ENCODE data around the gene CDC73.

The CDC73 gene

DNA sequence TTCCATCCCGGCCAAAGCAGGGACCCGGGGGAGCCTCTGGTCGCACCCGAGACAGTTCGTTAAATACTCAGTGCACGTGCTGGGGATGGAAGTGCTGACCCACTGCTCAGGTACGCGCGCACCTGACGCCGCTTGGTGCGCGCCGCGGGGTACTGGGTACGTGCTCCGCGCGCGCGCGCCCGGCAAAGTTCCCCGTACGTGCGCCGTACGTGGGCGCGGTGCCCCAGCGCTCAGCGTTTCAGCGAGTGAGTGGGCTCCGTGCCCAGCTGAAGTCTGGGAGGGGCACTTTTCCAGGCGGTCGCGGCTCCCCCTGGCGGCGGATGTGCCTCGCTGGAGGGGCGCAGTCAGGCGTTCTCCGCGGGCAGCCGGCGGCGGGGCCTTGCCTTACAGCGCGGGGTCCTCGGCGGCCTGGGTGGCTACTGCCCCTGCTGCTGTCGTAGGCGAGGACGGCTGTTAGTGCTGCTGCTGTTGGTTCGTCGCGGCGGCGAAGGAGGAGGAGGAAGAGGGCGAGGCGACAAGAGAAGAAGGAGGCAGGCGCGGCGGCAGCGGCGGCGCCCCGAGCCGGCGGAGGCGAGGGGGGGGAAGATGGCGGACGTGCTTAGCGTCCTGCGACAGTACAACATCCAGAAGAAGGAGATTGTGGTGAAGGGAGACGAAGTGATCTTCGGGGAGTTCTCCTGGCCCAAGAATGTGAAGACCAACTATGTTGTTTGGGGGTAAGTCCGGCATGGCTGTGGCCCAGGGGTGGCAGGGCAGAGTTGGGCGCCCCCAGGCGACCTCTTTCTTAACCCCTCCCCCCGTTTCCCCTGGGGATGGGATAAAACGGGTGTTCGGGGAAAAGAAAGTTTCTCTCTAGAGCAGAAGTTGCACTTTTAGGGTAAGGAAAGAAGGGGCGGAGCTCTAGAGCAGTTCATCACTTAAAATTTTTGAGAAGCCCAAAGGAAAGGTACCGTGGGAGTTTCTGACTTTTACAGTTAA lies at the start of gene CDC73:
CDC73 (plus strand) TSS at position 416 of the 978 bp plus-strand sequence; CDS start at position 586, 170 bp downstream.
- peak; percentile 99 for DNase-seq

DNA sequence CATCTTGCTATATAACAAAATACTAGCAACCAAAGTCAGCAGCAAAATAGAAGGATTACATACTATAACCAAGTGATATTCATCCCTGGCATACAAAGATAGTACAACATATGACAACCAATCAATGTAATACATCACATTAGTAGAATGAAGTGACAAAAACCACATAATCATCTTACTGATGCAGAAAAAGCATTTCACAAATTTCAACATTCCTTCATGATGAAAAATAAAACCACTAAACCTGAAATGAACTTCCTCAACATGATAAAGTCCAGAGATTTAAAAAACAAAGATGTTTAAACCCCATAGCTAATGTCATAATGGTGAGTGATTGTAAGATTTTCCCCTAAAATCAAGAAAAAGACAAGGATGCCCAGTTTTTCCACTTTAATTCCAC lies 43.8 kb upstream of the CDC73 start:
- no peak for DNase-seq

DNA sequence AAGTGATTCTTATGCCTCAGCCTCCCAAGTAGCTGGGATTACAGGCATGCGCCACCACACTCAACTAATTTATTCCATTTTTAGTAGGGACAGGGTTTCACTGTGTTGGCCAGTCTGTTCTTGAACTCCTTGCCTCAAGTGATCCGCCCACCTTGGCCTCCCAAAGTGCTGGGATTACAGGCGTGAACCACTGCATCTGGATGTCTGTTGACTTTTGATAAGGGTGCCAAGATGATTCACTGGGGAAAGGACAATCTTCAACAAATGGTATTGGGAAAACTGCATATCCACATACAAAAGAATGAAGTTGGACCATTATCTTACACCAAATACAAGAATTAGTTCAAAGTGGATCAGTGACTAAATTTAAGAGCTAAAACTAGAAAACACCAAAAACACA lies 42.6 kb upstream of the CDC73 start:
- no peak for DNase-seq

DNA sequence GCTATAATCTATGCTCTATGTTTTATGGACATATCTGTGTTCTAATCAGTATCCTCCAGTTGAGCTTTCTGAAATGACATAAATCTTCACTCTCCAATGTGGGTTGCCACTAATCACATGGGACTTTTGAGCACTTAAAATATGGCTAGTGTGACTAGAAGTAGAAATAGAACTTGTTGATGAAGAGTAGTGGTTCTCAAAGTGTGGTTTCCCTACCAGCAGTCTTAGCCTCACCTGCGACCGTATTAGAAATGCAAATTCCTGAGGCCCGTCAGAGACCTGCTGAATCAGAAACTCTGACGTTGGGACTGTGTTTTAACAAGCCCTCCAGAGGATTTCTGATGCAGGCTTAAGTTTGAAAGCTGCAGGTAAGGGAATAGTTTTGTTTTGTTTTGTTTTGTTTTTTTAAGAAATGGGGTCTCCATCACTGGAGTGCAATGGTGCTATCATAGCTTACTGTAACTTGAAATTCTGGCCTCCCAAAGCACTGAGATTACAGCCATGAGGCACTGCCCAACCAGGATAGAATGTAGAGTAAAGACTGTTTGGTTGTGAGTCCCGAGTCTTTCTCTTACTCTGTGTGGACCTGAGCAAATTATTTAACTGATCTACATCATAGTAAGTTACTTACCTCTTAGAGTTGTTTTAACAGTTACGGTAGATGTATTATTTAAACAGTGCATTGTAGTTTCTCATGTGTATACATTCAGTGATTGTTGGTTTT lies 38.3 kb upstream of the CDC73 start:
- no peak for DNase-seq

DNA sequence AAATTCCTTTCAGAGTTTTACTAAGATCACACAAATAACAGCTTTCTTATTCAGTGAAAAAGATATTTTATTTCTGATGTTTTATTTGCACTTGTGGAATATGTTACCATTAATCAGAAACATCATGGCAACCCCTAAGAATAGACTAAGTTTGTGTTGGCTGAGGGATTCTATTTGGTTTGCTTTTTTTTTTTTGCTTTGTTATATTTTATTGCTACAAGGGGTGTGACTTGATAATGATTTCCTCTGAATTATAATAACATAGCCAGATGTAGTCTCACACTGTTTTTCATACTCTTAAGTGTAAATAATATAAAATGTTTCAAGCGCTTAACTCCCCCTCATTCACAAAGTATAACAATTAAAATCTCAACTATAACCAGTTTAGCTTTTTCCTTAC lies 36.6 kb upstream of the CDC73 start:
- no peak for DNase-seq

DNA sequence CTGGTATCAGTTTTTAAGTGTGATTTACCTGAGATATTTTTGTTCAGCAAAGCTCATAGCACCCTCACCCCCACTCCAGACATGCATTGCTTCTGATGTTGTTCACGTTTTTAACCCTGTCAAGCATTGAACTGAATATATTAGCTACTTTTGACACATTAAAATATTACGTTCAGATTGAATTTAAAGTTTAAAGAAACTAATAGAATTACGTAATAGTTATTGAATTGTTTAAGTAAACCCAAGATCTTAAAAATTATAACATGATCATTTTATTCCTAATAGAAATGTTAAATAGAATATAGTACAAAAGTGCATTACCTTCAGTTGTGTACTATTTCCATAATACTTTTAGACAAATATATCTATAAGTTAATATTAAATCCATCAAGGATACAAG lies 35.5 kb upstream of the CDC73 start:
- no peak for DNase-seq

DNA sequence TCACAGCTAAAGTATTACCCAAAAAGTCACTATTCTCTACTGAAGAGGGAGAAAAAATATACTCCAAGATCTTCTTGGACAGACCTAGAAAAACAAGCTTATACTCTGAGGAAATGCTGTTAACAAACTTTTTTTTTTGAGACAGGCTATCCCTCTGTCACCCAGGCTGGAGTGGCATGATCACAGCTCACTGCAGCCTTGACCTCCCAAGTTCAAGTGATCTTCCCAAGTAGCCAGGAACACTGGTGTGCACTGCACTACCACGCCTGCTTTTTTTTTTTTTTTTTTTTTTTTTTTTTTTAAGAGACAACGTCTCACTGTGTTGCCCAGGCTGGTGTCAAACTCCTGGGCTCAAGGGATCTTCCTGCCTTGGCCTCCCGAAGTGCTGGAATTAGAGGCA lies 33.9 kb upstream of the CDC73 start:
- no peak for DNase-seq

DNA sequence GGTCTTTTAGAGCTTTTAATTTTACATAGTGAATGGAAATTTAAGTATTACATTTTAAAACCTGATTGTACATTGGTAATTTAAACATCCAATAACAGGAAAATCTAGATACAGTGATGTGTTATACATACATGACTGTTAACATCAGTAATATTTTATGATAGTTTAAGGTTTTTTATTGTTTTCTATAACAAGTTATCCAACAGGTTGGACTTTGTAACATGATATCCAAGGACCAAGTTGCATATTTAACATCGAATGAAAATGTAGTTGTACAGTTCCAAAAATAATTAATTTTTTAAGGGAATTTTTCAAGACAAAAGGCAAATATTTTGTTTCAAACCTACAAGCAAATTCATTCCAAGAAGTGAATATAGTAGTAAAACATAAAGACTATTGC lies 31.0 kb upstream of the CDC73 start:
- DNase-seq: no peak

DNA sequence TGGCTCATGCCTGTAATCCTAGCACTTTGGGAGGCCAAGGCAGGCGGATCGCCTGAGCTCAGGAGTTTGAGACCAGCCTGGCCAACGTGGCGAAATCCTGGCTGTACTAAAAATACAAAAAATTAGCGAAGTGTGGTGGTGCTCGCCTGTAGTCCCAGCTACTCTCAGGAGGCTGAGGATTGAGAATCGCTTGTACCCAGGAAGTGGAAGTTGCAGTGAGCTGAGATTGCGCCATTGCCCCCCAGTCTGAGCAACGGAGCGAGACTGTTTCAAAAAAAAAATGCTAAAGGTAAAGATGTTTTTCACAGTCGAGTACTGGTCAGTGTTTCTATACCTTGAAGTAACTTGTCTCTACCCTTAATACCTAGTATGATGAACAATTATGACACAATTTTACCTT lies 27.7 kb upstream of the CDC73 start:
- no peak for DNase-seq

DNA sequence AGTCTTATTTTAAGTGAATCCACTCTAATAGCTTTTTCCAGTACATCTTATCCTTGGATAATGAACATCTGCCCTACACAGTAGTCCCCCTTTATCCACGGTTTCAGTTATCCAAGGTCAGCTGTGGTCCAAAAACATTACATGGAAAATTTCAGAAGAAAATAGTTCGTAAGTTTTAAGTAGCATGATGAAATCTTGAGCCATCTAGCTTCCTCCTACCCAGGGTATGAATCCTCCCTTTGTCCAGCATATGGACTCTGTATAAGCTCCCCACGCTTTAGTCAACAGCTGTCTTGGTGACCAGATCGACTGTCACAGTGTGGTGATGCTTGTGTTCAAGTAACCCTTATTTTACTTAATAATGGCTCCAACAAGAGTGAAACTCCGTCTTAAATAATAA lies 19.2 kb upstream of the CDC73 start:
- no peak for DNase-seq

DNA sequence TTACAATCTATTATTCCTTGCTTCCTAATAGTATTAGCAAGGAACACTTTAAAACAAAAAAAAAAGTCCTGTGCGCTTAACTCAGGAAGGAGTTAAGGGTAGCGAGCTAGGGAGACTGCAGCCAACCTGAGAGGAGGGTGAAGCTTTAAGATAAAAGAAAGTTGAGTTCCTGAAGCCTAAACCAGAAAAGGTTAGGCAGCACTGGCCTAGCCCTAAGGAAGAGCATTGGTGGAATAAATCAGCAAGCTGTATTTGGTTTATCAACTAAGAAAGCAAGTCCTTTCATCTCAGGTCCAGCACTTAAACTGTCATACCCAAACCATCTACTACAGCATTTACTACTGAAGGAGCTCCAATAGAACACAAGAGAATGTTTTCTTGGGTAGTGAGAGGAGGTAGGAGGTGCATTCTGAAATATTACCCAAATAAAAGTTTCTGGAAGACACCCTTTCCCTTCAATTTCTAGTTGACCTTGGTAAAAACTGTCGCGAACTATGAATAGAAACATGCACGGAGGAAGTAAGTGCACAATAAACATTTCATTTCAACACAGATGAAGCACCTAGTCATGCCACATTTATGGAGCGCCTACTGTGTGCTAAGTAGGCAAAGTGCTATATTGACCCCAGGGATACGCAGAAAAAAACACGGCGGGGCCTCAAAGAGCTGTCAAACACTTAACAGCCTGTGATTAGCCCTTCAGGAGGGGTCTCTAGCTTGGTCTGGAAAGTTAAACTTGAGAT lies 17.9 kb upstream of the CDC73 start:
- no peak for DNase-seq

DNA sequence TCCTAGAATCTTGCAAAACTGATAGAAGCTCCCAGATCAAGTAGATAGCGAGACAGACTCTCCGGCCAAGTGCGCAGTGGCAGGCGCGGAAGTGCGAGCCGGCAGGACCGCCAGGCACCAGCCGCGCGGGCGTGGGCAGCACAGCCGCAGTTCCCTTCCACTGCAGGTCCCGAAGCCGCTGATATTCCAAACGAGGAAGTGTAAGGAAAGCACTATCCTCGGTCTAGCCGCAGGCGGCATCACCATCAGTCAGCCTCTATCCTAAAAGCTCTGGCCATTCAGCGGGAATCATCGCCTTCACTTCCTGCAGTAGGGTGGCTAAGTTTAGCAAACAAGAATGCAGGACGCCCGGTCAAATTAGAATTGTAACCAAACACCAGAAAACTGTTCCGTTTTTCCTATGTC lies 17.3 kb upstream of the CDC73 start:
- peak; percentile 51 for DNase-seq

DNA sequence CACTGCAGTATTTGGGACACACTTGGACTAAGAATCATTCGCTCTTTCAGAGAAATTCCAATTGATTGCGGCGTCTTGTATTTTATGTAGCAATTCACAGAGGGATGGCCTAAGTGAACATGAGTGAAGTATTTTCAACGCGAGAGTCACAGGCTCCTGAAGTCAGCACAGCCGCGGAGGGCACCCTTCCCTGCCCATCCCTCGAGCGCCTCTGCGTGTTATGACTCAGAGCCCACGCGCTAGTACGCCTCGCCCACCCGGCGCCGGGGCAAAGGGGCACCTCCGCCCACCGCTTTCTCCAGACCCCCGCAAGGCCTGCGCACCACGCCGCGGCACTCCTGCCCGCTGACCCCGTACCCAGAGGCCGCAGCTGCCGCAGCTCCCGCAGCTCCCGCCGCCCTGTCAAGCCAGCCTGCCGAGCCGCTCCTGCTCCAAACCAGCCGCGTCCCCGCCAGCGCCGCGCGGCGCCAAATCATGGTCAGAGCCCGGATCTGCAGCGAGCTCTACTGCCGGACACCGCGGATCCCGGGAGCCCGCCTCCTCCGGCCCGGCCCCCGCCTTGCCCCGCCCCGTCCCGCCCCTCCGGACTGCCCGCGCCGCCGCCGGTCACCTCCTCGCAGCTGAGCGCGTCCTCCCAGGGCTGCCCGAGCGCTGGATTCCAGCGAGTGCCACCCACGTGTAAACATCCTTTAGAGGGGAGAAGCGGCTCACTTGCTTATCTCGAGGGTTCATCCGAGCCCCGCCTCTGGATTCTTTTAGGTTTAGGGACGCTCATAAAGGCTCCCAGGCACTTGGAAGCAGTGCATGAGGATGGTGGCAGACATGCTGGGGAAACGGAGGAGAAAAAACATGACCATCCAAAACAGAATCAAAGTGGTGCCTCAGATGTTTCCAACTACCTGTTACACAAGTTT lies 16.7 kb upstream of the CDC73 start, which contains the start of gene GLRX2:
GLRX2 (minus strand) TSS at position 508 of the 914 bp plus-strand sequence; CDS start at position 476, 32 bp downstream.
- peak; percentile 90 for DNase-seq

DNA sequence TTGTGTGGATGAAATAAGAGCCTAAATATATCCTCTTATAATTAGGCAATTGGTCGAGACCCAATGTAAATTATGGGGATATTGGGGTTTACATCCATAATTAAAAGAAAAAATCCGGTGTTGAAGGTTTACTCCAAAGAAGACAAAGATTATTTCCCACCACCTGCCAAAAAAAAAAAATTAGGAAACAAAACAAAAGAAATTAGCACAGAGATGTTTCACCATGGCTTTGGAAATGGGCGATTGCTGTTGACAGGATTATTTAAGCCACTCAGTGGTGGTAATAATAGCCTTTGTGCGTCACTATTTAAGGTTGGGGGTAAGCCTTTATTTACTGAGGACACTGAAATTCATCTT lies 16.0 kb upstream of the CDC73 start:
- no peak for DNase-seq

DNA sequence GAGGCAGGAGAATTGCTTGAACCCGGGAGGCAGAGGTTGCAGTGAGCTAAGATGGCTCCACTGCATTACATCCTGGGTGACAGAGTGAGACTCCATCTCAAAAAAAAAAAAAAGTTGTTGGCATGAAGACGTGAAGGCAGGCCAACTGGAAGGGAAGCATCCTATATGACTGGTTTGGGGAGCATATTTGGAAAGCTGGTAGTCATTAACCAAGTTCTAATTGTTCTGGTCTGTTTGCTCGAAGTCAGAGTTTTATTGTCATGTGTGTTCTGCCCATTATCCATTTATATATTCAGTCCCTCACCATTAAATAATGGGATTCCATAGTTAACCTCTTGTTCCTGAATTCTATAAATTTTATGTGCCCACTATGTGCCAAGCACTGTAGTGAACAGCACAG lies 13.4 kb upstream of the CDC73 start:
- DNase-seq: no peak

DNA sequence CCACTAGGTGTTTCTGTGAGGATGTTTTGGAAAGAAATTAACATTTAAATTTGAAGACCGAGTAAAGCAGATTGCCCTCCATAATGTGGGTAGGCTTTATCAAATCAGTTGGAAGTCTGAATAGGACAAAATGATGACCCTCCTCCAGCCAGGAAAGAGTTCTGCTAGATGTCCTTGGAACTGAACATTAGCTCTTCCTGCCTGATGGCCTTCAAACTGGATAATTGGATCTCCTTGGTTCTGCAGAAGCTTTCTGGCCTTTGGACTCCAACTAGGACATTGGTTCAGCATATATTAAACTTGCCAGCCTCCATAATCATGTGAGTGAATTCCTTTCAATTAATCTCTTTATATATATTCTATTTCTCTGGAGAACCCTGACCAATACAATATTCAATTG lies 12.2 kb upstream of the CDC73 start:
- no peak for DNase-seq

DNA sequence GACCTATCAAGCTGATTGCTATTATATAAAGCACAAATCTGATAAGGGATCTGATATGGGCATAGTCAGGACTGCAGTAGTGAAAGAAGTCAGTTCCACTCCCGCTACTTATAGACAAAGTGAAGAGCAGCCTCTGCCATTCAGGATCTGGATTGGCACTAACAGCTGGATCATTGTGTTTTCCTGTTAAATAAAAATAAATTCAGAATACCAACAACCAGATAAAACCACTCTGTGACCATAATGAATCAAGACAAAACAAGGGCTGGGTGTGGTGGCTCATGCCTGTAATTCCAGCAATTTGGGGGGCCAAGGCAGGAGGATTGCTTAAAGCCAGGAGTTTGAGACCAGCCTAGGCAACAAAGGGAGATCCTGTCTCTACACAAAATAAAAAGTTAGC lies 11.6 kb upstream of the CDC73 start:
- DNase-seq: no peak

DNA sequence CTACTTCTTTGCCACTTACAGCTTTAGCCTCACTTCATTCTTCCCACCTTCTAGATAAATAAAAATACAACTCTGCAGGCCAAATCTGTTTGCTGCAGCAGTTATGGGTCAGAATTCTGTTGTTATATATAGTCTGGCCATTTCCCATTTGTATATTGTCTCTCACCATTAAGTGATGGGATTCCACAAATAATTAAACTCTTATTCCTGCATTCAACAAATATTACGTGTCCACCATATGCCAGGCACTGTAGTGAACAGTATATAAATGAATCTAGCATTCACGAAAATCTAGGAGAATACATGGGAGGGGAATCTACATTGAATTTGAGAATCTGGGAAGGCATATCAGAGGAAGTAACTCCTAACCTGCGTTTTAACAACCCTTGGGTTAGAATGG lies 11.0 kb upstream of the CDC73 start:
- DNase-seq: no peak

DNA sequence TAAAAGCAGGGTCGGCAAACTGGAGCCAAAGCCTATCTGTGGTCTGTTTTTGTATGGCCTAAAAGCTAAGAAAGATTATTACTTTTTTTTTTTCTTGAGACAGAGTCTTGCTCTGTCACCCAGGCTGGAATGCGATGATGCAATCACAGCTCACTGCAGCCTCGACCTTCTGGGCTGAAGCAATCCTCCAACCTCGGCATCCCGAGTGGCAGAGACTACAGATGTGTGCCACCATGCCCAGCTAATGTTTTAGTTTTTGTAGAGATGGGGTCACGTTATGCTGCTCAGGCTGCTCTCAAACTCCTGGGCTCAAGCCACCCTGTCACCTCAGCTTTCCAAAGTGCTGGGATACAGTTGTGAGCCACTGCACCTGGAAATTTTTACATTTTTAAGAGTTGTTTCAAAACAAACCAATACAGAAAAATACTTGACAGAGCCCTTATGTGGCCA lies 10.2 kb upstream of the CDC73 start:
- peak; percentile 38 for DNase-seq

DNA sequence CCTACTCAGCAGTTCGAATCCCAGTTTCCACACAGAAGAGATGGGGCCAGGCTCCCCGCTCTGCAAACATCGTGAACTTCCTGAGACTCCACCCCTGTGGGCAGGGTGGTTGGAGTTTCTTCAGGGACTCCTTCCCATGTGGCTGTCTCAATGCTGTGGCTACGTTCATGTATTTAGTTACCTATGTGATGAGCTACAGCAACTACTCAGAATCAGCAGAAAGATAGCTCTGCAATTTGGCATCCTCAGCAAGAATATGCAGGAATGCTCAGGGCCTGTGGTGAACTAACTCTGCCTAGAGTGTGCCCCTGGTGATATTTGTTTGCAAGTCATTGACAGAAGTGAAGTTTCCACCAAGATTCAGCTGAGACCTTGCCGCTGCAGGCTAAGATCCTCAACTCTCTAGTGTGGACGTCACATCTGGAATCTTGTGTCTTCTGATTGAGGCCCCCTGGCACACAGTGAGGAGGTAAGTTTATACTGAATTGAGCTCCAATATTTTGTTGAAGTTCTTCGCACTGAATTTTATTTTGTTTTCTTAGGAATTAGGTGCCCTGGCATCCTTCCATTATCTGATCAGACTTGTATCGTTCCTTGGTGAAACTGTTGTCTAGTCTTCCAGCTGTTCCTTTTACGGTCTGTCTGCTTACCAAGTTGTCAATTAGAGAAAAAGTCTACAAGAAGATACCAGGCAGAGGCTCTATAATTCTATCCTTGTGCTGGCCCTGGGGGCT lies 8.4 kb upstream of the CDC73 start:
- DNase-seq: no peak

DNA sequence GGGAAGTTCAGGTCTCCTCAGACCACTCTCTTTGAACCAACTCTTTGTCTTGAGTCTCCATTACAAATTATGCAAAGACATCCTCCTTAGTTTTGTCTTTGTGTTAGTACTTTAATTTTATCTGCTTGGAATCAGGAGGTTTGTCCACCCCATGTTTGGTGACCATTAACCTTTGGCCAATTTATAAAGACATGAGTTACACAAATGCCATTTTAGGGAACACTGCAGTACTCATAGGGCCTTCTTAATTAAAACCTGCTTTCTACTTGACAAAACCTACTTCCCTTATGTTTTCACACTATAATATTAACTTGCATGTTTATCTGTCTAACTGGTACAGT lies 7.9 kb upstream of the CDC73 start:
- DNase-seq: no peak

All from RPMI8226 (cell line).